CD4-positive, alpha-beta T cell treated with Interleukin-10 for 1 hour (primary cell): ENCODE measurements around the gene COX19.
"Not testable (repeated sequence)": the region's sequence is repeated elsewhere in the genome, so short reads cannot be mapped to it uniquely, and the experiment has no call there.

ENCODE experiments used
- DNase-seq: peaks from one replicate; pipeline ENCODE4 v3.0.0-alpha.2; 2020

The COX19 gene

DNA sequence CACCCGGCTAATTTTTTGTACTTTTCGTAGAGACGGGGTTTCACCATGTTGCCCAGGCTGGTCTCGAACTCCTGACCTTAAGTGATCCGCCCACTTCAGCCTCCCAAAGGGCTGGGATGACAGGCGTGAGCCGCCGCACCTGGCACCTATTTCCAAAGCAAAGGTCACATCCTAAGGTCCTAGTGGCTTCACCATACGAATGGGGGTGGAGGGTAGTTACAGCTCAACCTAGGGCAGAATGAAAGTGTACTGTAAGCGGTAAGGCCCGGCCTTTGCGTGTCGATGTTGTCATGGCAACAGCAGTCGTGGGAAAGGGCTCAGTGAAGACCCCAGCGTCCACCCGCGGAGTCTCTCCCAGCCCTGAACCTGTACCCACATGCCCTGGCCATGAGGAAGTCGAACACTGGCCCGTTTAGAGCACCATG lies 1.6 kb upstream of the COX19 start:
- no peak for DNase-seq

DNA sequence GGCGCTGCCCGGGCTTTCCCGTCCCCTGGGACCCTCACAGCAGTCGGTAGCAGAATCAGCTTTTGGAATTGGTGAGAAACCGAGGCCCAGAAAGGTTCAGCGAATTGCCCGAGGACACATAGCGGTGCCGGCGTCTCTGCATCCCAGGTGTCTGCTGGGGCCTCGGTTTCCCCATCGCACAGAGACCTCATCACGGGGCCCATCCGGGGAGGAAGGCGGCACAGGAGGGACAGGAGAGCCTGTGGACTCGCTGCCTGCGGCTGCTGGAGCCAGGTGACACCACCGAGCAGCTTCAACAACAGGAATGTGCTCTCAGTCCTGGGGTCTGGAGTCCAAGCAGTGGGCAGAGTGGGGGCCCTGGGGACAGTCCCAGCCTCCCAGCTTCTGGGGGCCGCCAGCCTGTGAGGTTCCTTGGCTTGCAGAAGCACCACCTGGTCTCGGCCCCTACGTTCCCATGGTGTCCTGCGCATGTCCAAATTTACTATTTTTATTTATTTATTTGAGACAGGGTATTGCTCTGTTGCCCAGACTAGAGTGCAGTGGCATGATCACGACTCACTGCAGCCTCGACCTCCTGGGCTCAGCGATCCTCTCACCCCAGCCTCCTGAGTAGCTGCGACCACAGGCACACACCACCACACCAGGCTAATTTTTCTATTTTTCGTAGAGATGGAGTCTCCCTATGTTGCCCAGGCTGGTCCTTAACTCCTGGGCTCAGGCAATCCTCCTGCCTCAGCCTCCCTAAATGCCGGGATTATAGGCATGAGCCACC lies 539 bp upstream of the COX19 start:
- no peak for DNase-seq

- no peak for DNase-seq
These were observed 1.2 kb downstream of the COX19 start for GRCh38 chr7:974172-974571.

DNA sequence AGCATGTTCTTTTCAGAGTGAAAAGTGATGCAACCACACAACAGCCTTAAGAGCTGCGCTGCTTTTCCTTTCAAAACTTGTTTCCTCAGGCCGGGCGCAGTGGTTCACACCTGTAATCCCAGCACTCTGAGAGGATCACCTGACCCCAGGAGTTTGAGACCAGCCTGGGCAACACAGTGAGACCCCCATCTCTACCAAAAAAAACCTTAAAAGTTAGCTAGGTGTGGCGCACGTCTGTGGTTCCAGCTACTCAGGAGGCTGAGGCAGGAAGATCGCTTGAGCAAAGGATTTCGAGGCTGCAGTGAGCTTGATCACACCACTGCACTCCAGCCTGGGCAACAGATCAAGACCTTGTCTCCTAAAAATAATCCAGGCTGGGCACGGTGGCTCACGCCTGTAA lies 2.0 kb downstream of the COX19 start:
- no peak for DNase-seq

GRCh38 chr7:972676-973309 lies 2.6 kb downstream of the COX19 start:
- no peak for DNase-seq

DNA sequence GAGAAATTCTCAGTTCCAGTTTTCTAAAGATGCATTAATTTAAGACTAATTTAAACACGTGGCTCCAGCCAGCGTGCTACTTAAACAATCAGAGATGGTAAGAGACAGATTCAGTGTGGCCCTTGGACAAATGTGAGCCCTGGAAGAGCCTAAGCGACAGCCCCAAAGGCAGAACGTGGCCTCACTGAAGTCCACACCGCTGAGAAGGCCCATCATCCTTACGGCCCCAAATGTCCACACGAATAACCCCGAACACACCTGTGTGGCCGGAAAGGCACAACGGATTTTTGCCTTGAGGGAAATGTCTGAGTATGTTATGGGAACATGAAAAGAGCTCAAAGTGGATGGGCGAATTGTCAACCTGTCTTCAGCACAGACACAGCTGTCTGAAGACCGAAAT lies 3.2 kb downstream of the COX19 start:
- no peak for DNase-seq

DNA sequence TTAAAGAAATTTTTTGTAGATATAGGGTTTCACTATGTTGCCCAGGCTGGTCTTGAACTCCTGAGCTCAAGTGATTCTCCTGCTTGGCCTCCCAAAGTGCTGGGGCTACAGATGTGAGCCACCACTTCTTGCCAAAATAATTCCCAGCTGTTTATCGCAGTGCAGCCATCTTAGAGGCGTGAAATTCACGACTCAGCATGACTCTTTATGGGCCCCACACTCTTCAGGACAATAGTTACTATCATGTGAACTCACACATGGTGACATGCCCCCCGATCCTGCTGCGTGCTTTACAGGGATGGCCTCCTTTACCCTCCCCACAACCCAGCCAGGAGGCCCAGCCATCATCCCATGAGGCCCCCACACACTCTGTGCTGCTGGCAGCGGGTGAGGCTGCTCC lies 4.6 kb downstream of the COX19 start:
- DNase-seq, result no peak

- no peak for DNase-seq
These were observed 5.9 kb downstream of the COX19 start for GRCh38 chr7:969403-969802.

GRCh38 chr7:968205-969105 lies 6.9 kb downstream of the COX19 start:
- no peak for DNase-seq

- DNase-seq, result no peak
These were observed 7.8 kb downstream of the COX19 start for GRCh38 chr7:967361-968082.

DNA sequence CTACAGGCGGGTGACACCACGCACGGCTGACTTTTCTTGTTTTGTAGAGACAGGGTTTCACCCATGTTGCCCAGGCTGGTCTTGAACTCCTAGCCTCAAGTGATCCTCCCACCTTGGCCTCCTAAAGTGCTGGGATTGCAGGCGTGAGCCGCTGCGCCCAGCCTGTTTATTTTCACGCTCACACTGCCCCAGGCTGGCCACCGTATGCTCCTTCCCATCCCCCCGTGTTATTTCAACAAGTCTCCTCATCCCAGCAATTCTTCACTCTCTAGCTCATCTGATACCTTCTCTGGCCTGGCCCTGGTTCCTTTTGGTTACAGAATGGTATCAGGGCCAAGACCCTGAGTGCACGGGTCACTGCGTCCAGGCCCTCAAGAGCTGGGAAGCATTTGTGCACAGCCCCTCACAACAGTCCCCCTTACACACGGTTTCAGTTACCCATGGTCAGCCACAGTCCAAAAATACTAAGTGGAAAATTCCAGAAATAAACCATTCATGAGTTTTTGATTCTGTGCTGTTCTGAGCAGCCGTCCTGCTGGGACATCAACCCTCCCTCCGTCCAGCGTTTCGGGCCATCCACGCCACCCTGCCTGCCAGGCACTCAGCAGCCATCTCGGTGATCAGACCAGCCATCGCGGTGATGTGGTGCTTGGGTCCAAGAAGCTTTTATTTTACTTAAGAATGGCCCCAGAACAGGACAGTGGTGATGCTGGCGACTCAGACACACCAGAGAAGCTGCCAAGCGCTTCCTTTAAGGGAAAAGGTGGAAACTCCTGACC lies 8.9 kb downstream of the COX19 start:
- no peak for DNase-seq

- DNase-seq, result no peak
These were observed 10.7 kb downstream of the COX19 start for GRCh38 chr7:964401-965231.

GRCh38 chr7:963236-964078 lies 11.9 kb downstream of the COX19 start:
- no peak for DNase-seq

DNA sequence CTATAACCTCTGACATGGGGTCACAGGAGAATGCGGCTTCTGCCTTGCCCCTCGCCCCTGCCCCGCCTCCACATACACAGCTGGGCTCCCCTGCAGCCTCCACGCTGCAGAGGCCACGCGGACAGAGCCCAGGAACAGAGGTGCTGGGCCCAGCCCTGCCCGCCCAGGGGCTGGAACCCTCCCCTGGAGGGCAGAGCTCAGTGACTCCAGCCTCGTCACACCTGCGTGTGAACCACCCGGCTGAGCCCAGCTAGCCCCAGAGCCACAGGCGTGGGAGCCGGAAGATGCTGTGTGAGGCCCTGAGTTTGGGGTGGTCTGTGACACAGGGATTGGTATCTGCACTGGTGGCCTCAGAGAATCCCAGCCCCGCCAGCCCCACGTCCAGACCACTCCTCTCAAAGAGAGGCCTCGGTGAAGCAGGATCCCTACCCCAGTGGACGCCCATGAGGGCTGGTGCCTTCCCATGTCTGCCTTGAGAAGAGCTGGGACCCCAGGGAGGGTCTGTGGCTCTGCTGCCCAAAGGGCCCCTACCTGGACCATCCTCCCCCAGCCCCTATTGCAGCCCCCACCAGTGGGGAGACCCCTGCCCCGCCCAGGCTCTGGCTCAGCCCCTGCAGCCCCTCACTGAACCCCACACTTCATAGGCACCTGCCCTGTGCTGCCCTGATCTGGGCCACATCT lies 12.8 kb downstream of the COX19 start:
- DNase-seq, result no peak

GRCh38 chr7:961546-962400 lies 13.6 kb downstream of the COX19 start:
- no peak for DNase-seq

GRCh38 chr7:960972-961371 lies 14.4 kb downstream of the COX19 start:
- DNase-seq, result not testable (repeated sequence)

- DNase-seq, result no peak
These were observed 15.0 kb downstream of the COX19 start for GRCh38 chr7:960269-960871.

GRCh38 chr7:959740-960139 lies 15.6 kb downstream of the COX19 start:
- not testable (repeated sequence) for DNase-seq
